GOT3 (cell line): ENCODE measurements around the gene NBEAL2.

Source experiments
- DNase-seq: peaks from one replicate; lab custom pipeline; 2025; ENCODE audit warnings: mixed read lengths; lab: John Stamatoyannopoulos, UW

The NBEAL2 gene, protein sequence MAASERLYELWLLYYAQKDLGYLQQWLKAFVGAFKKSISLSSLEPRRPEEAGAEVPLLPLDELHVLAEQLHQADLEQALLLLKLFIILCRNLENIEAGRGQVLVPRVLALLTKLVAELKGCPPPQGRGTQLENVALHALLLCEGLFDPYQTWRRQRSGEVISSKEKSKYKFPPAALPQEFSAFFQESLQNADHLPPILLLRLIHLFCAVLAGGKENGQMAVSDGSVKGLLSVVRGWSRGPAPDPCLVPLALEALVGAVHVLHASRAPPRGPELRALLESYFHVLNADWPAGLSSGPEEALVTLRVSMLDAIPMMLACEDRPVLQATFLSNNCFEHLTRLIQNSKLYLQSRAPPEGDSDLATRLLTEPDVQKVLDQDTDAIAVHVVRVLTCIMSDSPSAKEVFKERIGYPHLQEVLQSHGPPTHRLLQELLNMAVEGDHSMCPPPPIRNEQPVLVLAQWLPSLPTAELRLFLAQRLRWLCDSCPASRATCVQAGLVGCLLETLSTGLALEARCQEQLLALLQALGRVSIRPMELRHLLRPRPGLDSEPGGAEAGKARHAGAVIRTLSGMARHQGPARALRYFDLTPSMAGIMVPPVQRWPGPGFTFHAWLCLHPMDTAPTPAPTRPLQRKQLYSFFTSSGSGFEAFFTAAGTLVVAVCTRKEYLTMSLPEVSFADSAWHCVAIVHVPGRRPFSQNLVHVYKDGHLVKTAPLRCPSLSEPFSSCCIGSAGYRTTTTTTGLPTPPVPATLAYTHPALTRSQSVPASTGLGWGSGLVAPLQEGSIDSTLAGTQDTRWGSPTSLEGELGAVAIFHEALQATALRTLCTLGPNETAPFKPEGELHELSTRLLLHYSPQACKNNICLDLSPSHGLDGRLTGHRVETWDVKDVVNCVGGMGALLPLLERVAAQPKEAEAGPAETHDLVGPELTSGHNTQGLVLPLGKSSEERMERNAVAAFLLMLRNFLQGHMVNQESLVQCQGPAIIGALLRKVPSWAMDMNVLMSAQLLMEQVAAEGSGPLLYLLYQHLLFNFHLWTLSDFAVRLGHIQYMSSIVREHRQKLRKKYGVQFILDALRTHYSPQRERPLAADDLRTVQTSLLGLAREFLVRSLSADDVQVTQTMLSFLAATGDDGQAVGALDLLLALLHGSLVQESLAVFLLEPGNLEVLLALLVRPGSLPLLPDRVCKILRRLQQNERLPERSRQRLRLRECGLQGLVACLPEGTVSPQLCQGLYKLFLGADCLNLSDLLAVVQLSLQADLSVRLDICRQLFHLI (N-terminal part only)

GRCh38 chr3:46978985-46979944 lies at the start of gene NBEAL2:
Gene NBEAL2 (plus strand): TSS chr3:46979666. CDS start chr3:46979862, 196 bp downstream.
- DNase-seq, result peak; percentile 54

GRCh38 chr3:46930166-46930944 lies 49.1 kb upstream of the NBEAL2 start:
- DNase-seq, result no peak

- no peak for DNase-seq
These were observed 48.5 kb upstream of the NBEAL2 start for GRCh38 chr3:46930945-46931403.

DNA sequence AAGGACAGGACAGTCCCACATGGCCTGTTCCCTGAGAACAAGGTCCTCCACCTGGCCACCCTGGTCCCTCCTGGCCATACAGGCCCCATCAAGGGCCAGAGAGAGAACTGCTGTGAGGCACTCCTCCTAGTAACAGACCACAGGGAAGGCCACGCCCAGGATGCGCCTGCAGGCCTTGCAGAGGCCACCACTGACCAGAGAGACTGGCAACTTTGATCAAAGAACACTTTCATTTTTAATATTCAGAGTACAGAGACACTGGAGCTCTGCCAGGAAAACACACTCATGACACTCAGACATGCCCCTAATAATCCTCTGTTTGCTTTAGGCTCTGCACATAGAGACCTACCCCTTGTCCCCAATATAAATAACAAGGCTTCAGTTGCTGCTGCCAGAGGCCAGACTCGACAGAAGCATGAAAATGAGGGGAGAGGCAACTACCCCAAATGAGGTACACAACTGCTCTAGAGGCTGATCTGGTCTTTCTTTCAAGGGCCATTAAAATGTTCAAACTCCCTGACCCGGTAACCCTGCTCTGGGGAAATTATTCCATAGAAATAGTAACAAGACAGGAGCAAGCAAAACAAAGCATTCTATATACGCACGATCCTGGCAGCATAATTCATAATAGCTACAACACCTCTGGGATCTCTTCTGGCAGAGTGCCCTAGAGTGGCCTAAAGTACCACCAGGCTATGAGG lies 47.7 kb upstream of the NBEAL2 start:
- DNase-seq, result no peak

DNA sequence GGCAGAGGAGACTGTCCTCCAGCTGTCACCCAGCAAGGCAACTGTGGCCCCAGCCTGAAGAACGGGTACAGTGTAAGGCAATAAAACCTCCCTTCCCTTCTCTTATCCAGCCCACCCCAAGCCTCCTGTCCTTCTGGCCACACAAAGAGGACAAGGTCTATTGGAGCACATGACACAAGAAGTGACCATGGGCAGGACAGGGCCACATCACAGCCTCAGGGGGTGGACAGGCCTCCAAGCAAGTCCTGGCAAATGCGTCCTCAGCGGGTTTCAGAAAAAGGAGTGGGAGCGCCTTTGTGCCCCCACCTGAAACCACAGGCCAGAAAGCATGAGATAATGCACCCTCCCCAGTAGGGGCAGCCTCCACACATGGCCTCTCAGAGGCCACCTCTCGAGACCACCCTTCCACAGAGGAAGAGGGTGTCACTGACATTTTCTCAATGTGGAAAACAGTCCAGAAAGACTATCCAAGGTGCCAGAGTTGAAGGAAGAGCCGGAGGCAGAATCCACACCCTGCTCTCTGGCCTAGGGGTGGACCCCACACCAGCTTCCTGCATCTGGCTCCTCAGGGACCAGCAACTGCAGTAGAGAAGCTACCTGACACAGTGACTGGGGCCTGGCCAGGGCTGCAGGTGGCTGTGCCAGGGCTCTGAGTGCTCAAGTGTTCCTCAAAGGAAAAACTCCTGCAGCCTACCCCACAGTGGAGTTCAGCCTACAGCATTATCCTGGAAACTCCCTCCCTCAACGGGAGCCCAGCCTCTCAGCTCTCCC lies 46.8 kb upstream of the NBEAL2 start:
- DNase-seq, result no peak

GRCh38 chr3:46933261-46933660 lies 46.2 kb upstream of the NBEAL2 start:
- no peak for DNase-seq

GRCh38 chr3:46934072-46934471 lies 45.4 kb upstream of the NBEAL2 start:
- no peak for DNase-seq

- no peak for DNase-seq
These were observed 44.8 kb upstream of the NBEAL2 start for GRCh38 chr3:46934498-46935167.

- DNase-seq, result peak; percentile 43
These were observed 44.2 kb upstream of the NBEAL2 start for GRCh38 chr3:46935168-46935858.

DNA sequence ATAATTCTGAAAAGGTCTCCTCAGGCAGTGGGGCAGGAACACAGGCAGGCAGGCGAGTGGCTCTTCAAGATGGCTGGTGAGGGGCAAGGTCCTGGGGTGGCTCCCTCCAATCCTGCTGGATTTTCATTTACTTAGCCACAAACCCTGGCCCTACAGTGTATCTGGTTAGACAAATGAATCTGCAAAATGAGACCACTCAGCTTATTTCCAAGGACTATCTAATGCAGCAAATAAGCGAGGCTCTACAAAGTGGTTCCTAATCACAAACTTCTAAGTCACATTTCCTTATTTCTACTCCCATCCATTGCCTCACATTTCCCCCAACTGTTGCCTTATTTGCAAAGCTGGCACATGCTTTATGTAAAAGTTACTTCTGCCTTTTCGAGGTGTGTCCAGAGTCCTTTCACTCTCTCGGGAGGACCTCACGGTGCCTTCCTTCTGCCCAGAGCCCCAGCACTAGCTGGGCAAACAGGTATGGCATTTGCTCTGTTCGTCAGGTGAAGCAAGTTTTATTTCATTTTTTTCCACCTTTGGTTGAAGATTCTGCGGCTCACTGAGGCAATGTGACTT lies 43.4 kb upstream of the NBEAL2 start:
- DNase-seq, result no peak

- DNase-seq, result no peak
These were observed 42.7 kb upstream of the NBEAL2 start for GRCh38 chr3:46936733-46937250.

DNA sequence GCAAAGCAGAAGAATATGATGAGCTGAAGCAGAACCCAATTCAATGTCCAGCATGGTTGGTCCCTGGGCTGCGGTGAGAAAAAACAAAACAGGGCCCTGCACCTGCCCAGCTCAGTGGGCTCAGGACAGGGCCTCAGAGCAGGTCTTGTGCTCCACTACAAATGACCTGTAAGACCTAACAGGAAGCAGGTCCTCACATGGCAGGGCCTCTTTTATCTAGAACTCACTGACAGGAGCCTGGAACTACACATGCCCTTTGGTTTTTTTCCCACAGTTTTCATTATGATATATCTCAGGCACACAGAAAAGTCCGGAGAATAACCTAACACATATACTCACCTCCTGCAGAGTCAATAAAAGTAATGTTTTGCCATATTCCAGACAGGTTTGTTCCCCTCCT lies 41.3 kb upstream of the NBEAL2 start:
- no peak for DNase-seq

- DNase-seq, result no peak
These were observed 39.7 kb upstream of the NBEAL2 start for GRCh38 chr3:46939578-46940445.

DNA sequence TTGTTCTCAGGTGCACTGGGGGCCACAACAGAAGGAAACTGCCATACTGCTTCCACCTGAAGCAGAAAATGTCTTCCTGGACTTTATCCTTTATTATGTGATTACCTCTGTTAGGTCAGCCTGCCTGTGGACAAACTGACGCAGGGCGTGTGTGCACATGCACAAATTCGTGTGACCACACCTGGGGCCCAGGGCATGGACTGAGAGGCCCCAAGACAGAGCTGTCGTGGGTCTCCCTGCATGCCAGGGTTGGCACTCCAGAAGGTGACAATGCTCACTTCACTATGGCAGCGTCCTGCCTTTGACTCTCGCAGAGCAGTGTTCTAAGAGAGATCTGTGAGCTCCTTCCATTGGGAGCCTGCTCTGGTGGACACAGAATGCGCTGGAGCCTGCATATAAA lies 37.4 kb upstream of the NBEAL2 start:
- no peak for DNase-seq

DNA sequence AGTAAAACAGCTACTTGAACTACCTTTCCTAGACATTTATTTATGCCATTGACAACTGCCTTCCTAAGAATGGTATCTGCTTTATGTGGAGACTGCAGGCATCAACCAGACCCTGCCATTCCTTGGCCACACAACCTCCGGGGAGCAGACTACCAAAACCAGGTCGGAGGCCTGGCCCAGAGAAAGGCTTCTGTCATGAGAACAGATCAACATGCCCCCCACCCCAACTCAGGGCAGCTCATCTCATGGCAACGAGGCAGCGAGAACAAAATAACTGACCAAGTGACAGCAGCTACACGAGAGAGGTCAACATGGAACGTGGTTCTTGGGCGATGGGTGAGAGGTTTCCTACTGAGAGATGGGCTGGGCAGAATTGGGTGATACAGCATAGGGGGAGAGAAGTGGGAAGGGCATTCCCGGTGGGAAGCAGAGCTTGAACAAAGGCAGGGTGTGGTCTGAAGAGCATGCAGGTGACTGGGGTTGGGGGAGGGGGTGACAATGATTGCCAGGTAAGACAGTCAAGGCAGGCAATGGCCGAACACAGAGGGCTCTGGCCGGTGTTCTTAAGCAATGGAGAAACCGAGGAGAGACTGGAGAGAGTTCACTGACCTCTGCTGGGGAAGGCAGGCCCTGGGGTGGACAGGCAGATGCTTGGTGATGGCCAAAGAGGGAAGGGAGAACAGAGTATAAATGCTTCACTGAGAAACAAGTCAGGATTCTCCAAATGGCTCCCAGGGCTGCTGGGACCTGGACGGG lies 36.8 kb upstream of the NBEAL2 start:
- no peak for DNase-seq
